ENCODE results near the gene CHRM5.
"Not testable (repeated sequence)": the region's sequence is repeated elsewhere in the genome, so short reads cannot be mapped to it uniquely, and the experiment has no call there.

The CHRM5 gene

DNA sequence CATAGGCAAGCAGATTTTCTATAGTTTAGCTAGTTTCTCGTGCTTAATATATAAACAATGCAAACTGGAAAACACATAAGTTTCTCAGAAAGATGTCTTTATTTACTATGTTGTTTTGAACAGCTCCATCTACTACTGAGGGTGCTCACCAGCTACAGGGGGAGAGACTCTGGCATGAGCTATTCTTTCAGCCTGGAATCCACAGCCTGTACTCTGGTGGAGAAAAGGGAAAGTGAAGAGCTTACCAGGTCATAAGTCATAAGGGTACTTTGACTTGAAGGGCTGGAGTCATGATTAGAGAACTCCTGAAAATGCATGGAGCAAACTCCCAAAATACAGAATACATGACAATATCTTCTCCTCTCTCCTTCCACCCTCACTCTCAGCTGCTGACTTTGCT lies 75.1 kb downstream of the CHRM5 start:
- DNase-seq = no peak

GRCh38 chr15:34043813-34044212 lies 75.5 kb downstream of the CHRM5 start:
- DNase-seq = no peak

DNA sequence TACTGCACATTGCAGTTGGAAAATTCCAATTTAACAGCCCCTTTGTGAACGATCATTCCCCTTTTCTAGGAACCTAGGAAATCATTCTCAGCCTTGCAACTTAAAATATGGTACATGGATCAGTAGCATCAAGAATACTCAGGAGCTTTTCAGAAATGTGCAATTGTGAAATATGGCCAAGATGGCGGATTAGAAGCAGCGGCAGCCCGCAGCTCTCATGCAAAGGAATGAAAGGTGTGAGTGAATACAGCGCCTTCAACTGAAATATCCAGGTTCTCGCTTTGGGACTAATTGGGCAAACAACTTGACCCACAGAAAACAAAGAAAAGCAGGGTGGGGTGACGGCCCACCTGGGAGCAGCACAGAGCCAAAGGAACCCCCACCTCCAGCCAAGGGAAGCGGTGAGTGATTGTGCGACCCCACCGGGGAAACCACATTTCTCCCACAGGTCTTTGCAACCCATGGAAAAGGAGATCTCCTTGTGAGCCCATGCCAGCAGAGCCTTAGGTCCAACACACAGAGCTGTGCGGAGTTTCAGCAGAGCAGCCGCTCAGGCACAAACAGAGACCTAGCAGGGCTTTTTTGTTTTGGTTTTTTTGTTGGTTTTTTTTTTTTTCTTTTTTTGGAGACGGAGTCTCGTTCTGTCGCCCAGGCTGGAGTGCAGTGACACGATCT lies 78.3 kb downstream of the CHRM5 start:
- no peak for DNase-seq

- no peak for DNase-seq
These were observed 79.8 kb downstream of the CHRM5 start for GRCh38 chr15:34047893-34048775.

DNA sequence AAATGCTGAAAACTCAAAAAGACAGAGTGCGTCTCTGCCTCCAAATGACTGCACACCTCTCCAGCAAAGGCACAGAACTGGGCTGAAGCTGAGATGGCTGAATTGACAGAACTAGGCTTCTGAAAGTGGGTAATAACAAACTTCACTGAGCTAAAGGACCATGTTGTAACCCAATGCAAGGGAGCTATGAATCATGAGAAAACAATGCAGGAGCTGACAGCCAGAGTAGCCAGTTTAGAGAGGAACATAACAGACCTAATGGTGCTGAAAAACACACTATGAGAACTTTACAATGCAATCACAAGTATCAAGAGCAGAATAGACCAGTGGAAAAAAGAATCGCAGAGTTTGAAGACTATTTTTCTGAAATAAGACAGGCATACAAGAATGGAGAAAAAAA lies 80.8 kb downstream of the CHRM5 start:
- no peak for DNase-seq

GRCh38 chr15:34050385-34050784 lies 82.1 kb downstream of the CHRM5 start:
- not testable (repeated sequence) for DNase-seq

DNA sequence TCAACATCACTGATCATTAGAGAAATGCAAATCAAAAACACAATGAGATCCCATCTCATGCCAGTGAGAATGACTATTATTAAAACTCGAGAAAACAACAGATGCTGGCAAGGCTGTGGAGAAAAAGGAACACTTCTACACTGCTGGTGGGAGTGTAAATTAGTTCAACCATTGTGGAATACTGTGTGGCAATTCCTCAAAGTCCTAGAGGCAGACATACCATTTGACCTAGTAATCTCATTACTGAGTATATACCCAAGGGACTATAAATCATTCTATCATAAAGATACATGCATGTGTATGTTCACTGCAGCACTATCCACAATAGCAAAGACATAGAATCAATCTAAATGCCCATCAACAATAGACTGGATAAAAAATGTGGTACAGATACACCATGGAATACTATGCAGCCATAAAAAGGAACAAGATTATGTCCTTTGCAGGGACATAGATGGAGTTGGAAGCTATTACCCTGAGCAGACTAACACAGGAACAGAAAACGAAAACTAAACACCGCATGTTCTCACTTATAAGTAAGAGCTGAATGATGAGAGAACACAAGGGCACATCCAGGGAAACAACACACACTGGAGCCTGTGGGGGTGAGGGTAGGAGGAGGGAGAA lies 85.9 kb downstream of the CHRM5 start:
- DNase-seq = no peak

DNA sequence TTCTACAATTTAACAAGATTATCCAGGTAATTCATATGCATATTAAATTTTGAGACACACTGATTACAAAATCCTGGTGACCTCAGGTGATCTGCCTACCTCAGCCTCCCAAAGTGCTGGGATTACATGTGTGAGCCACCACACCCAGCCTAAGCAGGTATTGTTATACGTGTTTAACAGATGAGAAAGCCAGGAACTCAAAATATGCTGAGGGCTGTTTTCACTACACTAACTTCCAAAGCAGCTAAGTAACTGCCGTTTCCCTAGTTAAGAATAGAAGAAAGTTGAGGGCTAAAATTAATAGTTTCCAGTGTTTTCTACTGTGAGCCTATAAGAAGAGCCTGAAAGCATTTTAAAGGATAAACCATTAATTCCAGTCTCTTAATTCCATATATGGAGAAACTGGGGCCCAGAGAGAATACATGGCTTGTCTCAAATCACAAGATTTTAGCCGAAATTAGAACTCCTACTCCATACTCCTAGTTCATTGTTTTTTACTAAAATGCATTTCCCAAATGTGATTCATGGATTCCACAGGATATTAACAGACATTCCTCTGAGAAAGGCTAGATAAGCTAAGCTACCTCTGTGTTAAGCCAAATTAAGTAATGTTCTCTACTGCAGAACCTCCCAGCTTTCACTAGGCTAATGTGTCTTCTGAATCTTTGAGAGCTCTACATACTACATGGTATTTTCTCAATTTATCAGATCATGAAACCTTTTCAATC lies 87.7 kb downstream of the CHRM5 start:
- DNase-seq = no peak

GRCh38 chr15:34056911-34057310 lies 88.6 kb downstream of the CHRM5 start:
- no peak for DNase-seq

DNA sequence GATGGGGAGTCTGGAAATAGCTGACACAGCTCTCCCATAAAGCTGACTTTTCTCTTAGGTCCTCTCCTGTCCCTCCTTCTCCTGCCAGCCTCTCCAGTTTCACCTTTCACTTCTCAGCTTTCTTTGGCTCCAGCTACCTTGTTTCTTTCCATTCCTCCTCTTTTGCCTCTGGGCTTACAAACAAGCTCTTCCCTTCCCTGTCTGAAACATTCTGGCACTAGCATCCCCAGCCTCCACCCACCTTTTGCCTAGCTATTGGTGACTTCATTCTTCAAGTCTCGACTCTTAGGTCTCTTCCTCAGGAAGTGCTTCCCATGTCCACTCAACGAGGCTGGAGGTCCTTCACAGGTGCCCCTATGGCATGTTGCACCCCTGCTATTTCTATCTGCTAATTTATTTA lies 91.2 kb downstream of the CHRM5 start:
- no peak for DNase-seq

- DNase-seq = no peak
These were observed 91.6 kb downstream of the CHRM5 start for GRCh38 chr15:34059946-34060345.

DNA sequence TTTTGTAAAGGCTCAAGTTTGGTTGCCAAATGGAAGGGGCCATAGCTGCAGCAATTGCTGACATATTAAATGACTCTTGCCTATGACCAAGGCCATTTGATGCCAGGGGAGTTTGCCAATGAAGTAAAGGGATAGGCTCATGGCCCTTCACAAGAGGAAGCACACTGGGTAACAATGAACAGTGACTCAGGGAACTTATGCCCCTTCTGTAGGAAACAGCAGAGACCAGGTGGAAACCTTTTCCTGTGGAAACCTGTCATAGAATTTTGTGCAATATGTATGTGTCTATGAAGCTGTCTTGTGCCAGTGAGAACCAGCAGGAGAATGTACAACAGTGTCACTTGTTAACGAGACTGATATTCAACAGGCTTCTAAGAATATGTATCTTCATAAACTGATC lies 96.1 kb downstream of the CHRM5 start:
- no peak for DNase-seq

GRCh38 chr15:34065261-34065660 lies 97.0 kb downstream of the CHRM5 start:
- no peak for DNase-seq

DNA sequence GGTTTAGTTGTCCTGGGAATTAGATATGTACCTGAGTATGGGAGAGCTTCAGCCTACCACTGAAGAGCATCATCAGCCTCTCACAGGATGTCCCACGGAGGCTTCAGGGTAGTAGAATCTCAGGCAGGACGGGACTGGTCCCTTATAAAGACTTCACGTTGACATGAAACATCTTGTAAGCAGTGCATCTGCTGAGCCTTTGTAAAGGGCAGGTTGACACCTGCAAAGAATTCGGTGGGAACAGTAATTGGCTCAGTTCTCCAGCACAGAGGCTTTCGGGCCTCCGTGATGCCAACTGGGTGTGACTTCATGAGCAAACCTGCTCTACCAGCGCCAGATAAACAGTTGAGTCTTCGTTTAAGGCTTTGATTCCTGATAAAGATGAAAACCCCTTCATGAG lies 97.6 kb downstream of the CHRM5 start:
- no peak for DNase-seq

DNA sequence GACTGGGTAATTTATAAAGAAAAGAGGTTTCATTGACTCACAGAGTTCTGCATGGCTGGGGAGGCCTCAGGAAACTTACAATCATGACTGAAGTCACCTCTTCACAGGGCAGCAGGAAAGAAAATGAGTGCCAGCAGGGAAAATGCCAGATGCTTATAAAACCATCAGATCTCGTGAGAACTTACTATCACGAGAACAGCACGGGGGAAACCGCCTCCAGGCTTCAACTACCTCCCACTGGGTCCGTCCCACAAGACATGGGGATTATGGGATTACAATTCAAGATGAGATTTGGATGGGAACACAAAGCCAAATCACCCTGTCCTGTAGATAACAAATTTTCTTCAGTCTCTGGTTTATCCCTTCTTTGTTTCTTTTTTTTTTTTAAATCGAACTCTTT lies 101.7 kb downstream of the CHRM5 start:
- no peak for DNase-seq

- DNase-seq = no peak
These were observed 108.5 kb downstream of the CHRM5 start for GRCh38 chr15:34076785-34077184.

DNA sequence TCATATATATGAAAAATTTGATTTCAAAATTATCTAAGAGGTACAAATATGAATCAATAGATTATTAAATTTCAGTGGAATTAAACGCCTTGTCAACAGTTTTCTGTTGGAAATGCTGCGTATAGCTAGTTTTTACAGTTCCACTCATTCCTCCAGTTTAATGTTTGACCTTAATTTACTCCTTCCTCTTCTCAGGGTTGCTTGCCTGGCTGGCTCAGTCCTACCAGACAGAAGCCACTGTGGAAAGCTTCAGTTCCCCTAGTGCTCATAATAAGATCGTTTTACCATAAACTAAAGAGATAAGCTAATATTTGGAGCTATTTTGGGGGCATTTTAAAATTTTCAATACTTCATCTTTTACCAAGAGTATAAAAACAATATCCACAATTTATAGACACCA lies 110.6 kb downstream of the CHRM5 start:
- DNase-seq = no peak

- DNase-seq = no peak
These were observed 111.6 kb downstream of the CHRM5 start for GRCh38 chr15:34079904-34080303.

DNA sequence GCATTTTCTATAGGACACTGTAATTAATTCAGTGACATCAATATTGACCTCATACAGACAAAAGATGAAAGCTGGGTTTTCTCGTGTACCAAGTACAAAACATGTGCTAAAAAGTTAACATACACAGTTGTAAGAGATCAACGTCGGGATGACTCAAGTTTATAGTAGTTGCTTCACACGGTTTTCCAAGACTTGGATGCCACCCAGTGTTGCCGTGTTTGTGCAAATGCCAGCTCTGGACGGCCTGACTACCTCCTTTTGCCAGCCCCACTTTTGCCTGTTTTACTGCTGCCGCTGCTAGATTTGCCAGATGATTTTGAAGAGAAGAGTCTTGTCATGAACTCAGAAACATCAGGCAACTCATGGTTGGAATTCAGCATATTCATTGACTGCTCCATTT lies 115.8 kb downstream of the CHRM5 start:
- no peak for DNase-seq

GRCh38 chr15:34085746-34086145 lies 117.4 kb downstream of the CHRM5 start:
- no peak for DNase-seq

- DNase-seq = no peak
These were observed 131.6 kb downstream of the CHRM5 start for GRCh38 chr15:34099914-34100313.

GRCh38 chr15:34101366-34102174 lies 133.3 kb downstream of the CHRM5 start, which contains the start of the genes EMC7 and PGBD4:
EMC7 (minus strand) TSS chr15:34101862; CDS start chr15:34101839, 23 bp downstream.
PGBD4 (plus strand) TSS chr15:34102083; CDS start chr15:34102532, 449 bp downstream.
- DNase-seq = peak; percentile 32

All from cortex of kidney (tissue), 1 donor.